HT-29 (cell line): ENCODE data around the gene CDKAL1. TPM values are rescaled to one million over a fixed set of nuclear protein-coding genes. Genes with fewer than 3 reads are reported as not detected.
"Not testable (repeated sequence)": the region's sequence is repeated elsewhere in the genome, so short reads cannot be mapped to it uniquely, and the experiment has no call there.

Experiments
- DNase-seq: peaks from one replicate; pipeline ENCODE4 v3.0.0-alpha.2; 2015; ENCODE audit warnings: low spot score
- total RNA-seq: library from RNA; depleted of rRNA; stranded (reverse); fragments of >200 nt; shearing (Covaris generic); gene quantifications from 2 replicates; pipeline ENCODE4 v1.2.3, GENCODE V29; 2014

The CDKAL1 gene
- total RNA-seq, 1 experiment from 2014 or later: 9.8 TPM

- no peak for DNase-seq
These were observed 385.6 kb downstream of the CDKAL1 start for GRCh38 chr6:20919677-20920385.

GRCh38 chr6:20921578-20921977 is 387.3 kb downstream of the CDKAL1 start:
- no peak for DNase-seq

GRCh38 chr6:20922743-20923142 is 388.5 kb downstream of the CDKAL1 start:
- no peak for DNase-seq

- not testable (repeated sequence) for DNase-seq
These were observed 389.8 kb downstream of the CDKAL1 start for GRCh38 chr6:20924094-20924493.

- no peak for DNase-seq
These were observed 390.8 kb downstream of the CDKAL1 start for GRCh38 chr6:20924911-20925543.

GRCh38 chr6:20927130-20927860 is 393.0 kb downstream of the CDKAL1 start:
- no peak for DNase-seq

- DNase-seq: no peak
These were observed 395.0 kb downstream of the CDKAL1 start for GRCh38 chr6:20929283-20929682.

GRCh38 chr6:20931093-20931492 is 396.8 kb downstream of the CDKAL1 start:
- DNase-seq: peak; percentile 14

- no peak for DNase-seq
These were observed 397.5 kb downstream of the CDKAL1 start for GRCh38 chr6:20931772-20932171.

- DNase-seq: no peak
These were observed 398.0 kb downstream of the CDKAL1 start for GRCh38 chr6:20932284-20932683.

- DNase-seq: peak; percentile 21
These were observed 399.0 kb downstream of the CDKAL1 start for GRCh38 chr6:20933057-20933788.

- no peak for DNase-seq
These were observed 402.7 kb downstream of the CDKAL1 start for GRCh38 chr6:20936949-20937348.

- DNase-seq: no peak
These were observed 405.0 kb downstream of the CDKAL1 start for GRCh38 chr6:20939161-20939775.

- DNase-seq: no peak
These were observed 408.9 kb downstream of the CDKAL1 start for GRCh38 chr6:20943040-20943627.

GRCh38 chr6:20943922-20944321 is 409.7 kb downstream of the CDKAL1 start:
- no peak for DNase-seq

GRCh38 chr6:20946022-20946421 is 411.8 kb downstream of the CDKAL1 start:
- no peak for DNase-seq

GRCh38 chr6:20946890-20947289 is 412.6 kb downstream of the CDKAL1 start:
- no peak for DNase-seq

- no peak for DNase-seq
These were observed 413.7 kb downstream of the CDKAL1 start for GRCh38 chr6:20947977-20948376.

GRCh38 chr6:20948556-20948955 is 414.3 kb downstream of the CDKAL1 start:
- DNase-seq: no peak

GRCh38 chr6:20949138-20949537 is 414.9 kb downstream of the CDKAL1 start:
- DNase-seq: no peak
